Measurements from ENCODE around the gene BACH2.

- TF ChIP-seq CTCF (IDR thresholded peaks at IDR 0.05; ENCODE audit: insufficient read depth, low read length) = no peak
- TF ChIP-seq REST (IDR thresholded peaks at IDR 0.05; ENCODE audit: insufficient replicate concordance, low read depth) = no peak
- TF ChIP-seq POLR2AphosphoS5 (IDR thresholded peaks at IDR 0.05; ENCODE audit: low read depth) = no peak
Measured at GRCh38 chr6:90053614-90054013, 243.0 kb downstream of the BACH2 start.
